Stimulated activated CD4-positive, alpha-beta T cell treated with anti-CD3 and anti-CD28 coated beads, Interleukin-12 subunit alpha, Interleukin-12 subunit beta, amount 100 ng/mL, for 4 hours (primary cell): Measurements from ENCODE around the gene TH.
"Not testable (repeated sequence)": the region's sequence is repeated elsewhere in the genome, so short reads cannot be mapped to it uniquely, and the experiment has no call there.

Source experiments
- DNase-seq: peaks from one replicate; pipeline ENCODE4 v3.0.0-alpha.2; 2020

TH gene

DNA sequence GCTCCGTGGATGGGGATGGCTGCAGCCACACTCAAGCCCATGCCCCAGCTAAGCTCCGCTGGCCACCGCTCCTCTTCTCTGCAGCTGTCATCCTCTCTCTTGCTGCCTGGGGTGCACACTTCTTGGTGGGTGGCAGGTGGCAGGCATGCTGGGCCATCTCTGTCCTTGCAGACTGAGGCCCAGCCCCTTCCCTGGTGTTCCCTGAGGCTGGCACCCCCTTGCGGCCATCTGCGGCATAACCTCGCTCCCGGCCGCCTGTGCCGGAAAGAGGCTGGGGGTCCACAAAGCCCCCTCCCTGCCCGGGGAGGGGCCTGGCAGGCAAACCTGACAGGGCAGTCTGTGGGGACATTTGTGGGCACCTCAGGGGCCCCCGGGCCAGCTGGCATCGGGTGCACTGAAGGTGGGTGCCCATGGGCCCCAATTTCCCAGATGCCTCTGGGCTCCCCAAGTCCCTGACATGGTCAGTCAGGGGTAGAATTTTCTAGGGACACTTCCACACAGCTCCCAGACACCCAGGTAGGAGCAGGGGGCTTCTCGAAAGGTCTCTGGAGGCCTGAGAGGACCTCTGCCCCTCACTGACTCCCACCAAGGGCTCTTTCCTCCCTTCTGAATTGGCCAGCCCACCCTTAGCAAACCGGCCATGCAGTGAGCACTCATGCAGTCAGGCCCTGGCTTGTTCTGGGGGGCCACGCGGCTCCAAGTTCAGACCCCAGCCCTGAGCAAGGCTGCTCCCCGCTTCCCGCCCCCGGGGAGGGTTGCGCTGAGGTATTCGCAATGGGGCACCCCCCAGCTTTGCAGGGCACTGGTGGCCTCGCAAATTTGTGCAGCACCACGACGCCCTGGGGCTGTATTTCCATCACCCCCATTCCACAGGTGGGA, 23.5 kb upstream of the TH start:
- DNase-seq: peak; percentile 54

DNA sequence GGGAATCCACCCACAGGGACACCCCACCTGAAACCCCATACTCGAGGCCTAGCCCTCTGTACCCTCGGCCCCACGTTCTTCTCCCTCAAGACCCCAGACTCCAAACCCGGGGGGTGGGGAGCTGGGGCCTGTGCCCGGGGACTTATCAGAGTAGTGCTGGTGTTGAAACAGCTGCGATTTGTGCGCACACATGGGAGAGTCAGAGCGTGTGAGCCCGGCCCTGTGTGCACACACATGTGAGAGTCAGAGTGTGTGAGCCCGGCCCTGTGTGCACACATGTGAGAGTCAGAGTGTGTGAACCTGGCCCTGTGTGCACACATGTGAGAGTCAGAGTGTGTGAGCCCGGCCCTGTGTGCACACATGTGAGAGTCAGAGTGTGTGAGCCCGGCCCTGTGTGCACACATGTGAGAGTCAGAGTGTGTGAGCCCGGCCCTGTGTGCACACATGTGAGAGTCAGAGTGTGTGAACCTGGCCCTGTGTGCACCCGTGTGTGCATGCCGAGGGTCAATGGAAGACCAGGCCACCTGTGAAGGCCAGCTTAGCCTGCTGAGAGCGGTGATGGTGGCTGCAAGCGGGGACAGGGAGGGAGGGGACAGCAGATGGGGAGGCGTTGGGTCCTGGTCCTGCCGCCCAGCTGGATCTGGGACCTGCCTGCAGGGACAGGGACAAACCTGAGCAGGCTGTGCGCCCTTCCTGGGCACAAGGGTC, 22.4 kb upstream of the TH start:
- not testable (repeated sequence) for DNase-seq

DNA sequence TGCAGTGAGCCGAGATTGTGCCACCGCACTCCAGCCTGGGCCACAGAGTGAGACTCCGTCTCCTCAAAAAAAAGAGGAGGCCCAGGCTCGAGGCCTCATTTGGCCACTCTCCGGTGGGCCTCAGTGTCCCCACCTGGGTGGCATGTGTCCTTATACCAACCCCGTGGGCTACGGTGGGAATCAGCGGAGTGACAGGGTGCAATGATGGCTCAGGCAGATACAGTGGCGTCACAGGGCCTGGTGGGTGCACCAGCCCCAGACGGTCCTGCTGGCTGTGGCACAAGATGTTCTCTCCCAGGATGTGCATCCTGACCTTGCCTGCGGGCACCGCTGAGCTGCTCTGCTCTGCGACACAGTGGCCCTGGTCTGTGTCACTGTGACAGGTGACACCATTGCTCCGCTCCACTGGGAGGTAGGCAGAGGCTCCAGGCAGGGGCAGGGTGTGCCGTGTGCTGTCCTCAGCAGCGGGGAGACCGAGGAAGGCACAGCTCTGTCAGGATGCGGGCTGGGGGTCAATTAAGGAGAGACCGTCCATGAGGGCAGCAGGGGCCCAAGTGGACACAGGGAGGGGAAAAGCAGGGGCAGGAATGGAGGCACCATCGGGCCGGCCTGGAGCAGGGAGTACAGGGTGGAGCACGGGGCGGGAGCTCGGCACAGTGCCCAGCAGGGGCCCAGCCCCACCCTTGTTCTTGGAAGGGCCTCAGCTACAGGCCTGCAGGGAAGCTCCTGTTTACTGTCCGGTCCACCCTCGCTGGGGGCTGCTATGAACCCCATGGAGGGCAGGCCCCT, 21.7 kb upstream of the TH start:
- no peak for DNase-seq

GRCh38 chr11:2192435-2192834, 20.8 kb upstream of the TH start:
- DNase-seq: no peak

DNA sequence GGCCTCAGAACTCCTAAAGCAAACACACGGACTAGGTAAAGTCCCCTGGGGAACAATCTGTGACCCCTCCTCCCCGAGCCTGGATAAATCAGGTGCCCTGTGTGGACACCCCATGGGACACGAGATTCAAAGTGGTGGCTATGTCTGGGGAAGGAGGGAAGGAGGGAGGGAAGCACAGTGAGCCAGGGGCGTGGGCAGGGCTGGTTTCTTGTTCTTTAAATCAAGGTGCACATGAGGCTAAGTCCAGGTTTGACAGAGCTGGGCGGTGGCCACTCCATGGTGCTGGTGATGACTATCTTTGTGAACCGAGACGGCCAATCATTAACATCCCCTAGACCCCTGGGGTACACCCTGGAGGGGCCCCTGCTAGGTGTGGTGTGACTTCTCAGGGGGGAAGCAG, 20.3 kb upstream of the TH start:
- DNase-seq: no peak

DNA sequence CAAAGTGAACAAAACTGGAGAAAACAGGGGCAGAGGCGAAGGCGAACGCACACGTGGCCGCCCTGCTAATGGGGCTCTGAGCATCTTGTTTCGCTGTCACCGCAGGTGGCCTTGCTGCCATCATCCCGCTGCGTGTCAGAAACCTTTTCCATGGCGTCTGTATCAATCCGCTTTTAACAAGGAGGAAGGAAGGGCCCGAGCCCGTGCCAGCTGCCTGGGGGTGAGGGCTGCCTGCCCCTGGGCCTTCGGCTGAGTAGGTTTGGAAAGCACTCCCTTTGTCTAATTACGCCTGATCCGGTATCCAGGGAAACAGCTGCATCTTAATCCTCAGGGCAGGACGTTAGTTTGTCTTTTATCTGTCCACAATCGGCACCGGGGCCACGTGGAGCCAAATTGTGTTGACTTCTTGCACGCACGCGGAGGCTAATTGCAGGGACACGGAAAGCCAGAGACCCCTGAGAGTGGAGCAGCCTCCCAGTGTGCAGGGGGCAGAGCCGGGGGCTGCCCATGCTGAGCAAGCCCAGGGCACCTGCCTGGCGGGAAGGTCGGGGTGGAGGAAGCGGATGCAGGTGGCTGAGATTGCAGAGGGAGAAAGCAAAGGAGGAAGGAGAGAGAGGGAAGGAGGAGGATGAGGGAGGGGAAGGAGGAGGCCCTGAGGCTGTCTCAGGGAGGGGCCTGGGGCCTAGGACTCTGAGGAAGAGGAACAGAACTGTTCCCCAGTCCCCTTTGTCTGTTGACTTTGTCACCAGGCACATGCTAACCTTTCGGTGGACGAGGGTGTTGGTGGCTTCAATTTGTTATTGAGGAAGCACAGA, 19.2 kb upstream of the TH start:
- no peak for DNase-seq

DNA sequence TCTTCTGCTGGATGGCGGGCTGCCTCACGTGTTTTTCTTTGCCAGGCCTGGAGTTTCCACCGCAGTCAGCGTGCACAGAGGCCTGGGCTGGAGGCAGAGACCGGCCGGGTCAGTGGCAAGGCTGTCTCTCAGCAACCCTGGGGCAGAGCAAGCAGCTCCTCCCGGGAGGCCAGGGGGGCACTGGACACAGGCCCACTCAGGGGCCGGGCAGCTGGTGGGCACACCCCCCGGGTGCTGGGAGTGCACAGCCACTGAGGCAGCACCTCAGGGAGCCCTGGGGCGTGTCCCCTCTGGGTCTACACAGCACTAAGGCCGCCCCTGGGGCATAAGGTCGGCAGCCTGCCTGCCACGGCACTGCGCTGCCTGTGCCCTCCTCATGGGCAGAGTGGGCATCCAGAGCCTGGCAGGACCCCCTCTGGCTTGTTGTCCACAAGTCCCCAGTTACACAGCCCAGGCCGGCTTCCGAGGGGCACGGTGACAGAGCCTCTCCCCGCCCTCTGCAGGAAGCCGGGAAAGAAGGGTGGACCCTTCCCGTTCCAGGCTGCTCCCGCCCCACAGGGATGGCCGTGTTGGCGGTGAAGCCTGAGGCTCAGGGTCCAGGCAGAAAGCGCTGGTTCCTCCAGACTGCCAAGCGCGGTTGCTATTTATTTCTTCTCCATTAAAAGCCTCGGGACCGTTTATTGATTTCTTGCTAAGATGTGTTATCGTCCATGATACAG, 18.5 kb upstream of the TH start:
- no peak for DNase-seq

DNA sequence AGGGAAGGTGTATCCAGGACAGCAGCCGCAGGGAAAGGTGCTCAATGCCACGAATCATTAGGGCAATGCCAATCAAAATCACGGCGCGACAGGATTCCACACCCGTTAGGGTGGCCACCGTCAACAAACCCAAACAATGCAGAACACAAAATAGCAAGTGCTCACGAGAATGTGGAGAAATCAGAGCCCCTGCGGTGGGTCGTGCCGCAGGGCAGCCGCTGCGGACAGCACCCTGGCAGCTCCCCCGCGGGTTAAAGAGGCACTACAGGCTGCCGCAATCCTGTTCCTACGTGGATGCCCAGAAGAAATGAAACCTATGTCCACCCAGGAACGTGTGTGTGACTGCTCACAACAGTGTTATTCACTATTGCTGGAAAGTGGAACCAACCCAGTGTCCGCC, 17.1 kb upstream of the TH start:
- DNase-seq: no peak

DNA sequence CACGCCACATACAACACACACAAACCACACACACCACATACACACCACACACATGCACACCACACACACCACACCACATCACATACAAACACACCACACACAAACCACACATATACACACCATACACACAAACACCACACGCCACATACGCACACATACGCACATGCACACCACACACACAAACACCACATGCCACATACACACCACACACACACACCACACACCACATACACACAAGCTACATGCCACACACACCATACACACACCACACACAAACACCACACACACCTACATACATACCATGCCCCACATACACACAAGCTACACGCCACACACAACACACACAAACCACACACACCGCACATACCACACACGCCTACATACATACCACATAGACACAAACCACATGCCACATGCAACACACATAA, 15.7 kb upstream of the TH start:
- DNase-seq: no peak

GRCh38 chr11:2186669-2187279, 15.2 kb upstream of the TH start:
- peak; percentile 47 for DNase-seq

GRCh38 chr11:2185324-2186085, 13.9 kb upstream of the TH start:
- DNase-seq: no peak

DNA sequence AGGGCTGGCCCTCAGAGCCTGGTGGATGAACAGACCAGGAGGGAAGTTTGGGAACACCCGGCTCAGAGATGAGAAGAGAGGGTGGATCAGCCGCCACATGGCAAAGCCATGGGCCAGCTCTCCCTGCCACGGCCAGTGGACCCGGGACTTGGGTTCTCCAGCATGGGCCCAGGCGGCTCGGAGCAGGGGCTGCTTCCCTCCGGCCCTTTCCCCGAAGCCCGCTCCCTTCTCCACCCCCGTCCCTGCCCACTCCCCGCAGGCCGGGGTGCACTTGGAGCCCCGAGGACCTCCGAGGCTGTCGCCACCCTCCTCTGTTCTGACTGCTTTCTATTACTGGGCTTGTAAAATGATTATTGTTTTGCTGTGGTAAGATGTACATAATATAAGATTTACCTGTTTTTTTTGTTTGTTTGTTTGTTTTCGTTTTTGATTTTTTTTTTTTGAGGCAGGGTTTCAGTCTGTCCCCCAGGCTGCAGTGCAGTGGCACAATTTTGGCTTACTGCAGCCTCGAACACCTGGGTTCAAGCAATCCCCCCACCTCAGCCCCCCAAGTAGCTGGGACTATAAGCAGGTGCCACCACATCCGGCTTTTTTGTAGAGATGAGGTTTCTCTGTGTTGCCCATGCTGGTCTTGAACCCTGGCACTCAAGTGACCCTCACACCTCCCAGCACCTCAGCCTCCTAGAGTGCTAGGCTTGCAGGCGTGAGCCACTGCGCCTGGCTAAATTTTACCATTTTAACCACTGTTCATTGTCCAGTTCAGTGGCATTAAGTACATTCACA, 11.3 kb upstream of the TH start:
- DNase-seq: no peak

GRCh38 chr11:2182075-2182474, 10.5 kb upstream of the TH start:
- no peak for DNase-seq

GRCh38 chr11:2180789-2181370, 9.3 kb upstream of the TH start:
- DNase-seq: no peak

DNA sequence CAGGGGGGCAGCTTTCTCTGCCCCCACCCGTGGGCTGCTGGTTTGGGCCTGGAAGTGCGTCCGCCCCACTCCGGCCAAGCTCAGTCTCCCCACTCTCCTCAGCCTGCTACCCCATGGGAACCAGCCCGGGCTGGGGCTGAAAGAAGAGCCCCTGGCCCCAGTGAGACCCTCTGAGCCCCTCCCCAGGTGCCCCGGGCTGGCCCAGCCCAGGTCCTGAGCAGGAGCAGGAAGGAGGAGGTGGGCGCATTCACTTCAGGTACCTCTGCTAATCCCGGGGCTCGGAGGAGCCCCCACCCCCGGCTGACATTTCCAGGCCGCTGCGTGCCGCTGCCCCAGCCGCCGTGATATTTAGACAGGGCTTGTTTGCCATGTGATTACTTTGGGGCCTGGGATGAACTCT, 8.7 kb upstream of the TH start:
- DNase-seq: no peak

- DNase-seq: no peak
Observed at GRCh38 chr11:2179516-2179915, 7.9 kb upstream of the TH start.

DNA sequence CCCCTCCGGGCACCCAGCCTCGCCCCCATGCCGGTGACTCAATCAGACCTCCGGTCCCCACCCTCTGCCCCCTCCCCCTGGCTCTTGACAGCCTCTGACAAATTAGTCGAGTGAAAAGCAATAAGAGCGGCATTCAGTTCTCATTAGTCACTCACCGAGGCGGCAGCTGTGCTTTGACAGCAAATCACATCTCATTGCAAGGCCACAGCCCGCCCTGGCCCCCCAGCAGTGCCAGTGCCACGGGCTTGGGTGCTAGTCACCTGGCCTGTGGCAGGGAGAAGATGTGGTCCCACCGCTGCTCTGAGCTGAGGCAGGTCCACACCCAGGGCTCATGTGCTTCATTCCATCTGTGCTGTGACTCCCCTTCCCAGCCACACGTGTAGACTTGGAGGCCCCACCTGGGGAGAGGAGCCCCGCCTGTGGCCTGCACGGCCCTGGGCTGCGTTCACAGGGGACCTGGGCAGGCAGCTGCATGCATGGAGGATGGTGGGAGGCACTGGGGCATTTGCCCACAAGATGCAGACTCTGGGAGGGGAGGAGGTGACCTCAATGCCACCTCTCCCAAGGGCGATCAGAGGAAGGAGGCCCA, 7.4 kb upstream of the TH start:
- no peak for DNase-seq

DNA sequence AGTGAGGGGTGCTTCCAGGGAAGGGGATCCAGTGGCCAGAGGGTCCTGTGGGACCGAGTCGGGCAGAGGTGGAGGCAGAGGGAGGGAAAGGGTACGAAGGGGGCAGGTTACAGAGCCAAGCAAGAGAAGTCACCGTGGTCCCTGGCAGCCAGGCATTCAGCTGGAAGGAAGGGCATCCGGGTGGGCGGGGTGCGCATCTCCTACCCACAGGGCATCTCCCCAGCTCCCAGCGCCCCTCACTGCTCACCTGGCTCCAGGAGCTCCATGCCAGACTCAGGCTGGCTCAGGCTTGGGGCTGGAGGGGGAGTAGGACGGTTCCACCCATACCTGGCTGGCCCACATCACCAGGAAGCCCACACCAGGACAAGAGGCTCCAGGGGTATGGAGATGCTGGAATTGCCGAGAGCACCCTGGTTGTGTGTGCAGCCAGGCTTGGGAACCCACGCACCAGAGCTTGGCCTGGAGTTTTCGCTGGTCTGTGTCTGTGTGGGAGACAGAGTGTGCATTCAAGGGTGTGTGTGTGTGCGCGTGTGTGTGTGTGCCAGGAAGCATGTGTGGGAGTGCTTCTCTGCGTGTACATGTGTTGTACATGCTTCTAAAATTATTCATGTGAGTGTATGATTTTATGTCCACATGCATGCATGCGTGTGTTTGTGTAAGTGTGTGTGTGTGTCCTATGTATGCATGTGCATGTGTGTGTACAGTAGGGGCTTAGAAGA, 6.6 kb upstream of the TH start:
- DNase-seq: not testable (repeated sequence)
